HepG2 (cell line): ENCODE data around the gene PTGES3. TPM values are rescaled to one million over a fixed set of nuclear protein-coding genes. Genes with fewer than 3 reads are reported as not detected.

Experiments used
- ATAC-seq: fragments of 200-7000 bp; cut with Tn5 transposase; 3 replicates; pipeline ENCODE4 v1.9.1; 2020; ENCODE audit warnings: mild to moderate bottlenecking, moderate library complexity
- BruUV-seq: library from RNA; stranded (reverse); fragments of 400-500 nt; replicated peaks from 2 replicates; lab custom pipeline; 2021; lab: Mats Ljungman, UMichigan
- CTCF ChIA-PET: fragments of 300-600 bp; formaldehyde crosslinking; extraction: SDS; loops from one replicate; lab custom pipeline; 2021; ENCODE audit warnings: low total read pairs, inconsistent platforms, low intra/inter-chr PET ratio; lab: Yijun Ruan, JAX
- POLR2A ChIA-PET: fragments of 350-600 bp; sonication (Branson Sonifier 250); formaldehyde crosslinking; loops from one replicate; lab custom pipeline; 2020; ENCODE audit warnings: antibody characterized with exemption, inconsistent platforms; lab: Yijun Ruan, JAX
- DNase-seq: peaks from one replicate; pipeline ENCODE4 v3.0.0-alpha.2; 2015; ENCODE audit warnings: low spot score
- FAIRE-seq: peaks from 3 replicates; lab custom pipeline; 2011; peaks lifted over from hg19 to GRCh38; lab: Jason Lieb, UNC
- H2AFZ ChIP-seq: one replicate; pipeline ENCODE4 v1.6.1; 2011; ENCODE audit warnings: low read length, inconsistent platforms
- H3K27ac ChIP-seq: fragments of 300-600 bp; 3 replicates; pipeline ENCODE4 v1.8.0; 2011; ENCODE audit warnings: mixed run types, mild to moderate bottlenecking, mixed read lengths, low read length, inconsistent platforms; ENCODE audit not compliant: insufficient read depth; ENCODE audit errors: extremely low read length
- H3K27me3 ChIP-seq, 2 experiments: fragments of 200-600 bp in 1 of 2; 2 replicates in 1 of 2; 3 replicates in 1 of 2; pipeline versions ENCODE4 v1.6.0 to v1.8.0; 2011; ENCODE audit warnings: low read length in 2 of 2, mild to moderate bottlenecking in 2 of 2, moderate library complexity in 2 of 2, inconsistent platforms in 1 of 2; ENCODE audit not compliant: insufficient read depth in 2 of 2, control insufficient read depth in 1 of 2
- H3K36me3 ChIP-seq, 2 experiments: fragments of 200-600 bp in 1 of 2; replicated peaks in 1 of 2; 2 replicates in 1 of 2; 3 replicates in 1 of 2; pipeline versions ENCODE4 v1.5.1 to v1.8.0; 2011; ENCODE audit warnings: low read length in 2 of 2, inconsistent platforms in 1 of 2; ENCODE audit not compliant: insufficient read depth in 2 of 2, control insufficient read depth in 1 of 2
- H3K4me1 ChIP-seq: 2 replicates; pipeline ENCODE4 v1.5.1; 2012; ENCODE audit warnings: low read length, inconsistent platforms; ENCODE audit not compliant: insufficient read depth
- H3K4me2 ChIP-seq: 2 replicates; pipeline ENCODE4 v1.6.0; 2011; ENCODE audit warnings: low read depth, low read length, inconsistent platforms
- H3K4me3 ChIP-seq, 3 experiments: fragments of 200-600 bp in 1 of 3; sonication (generic), shearing (Covaris generic) in 1 of 3; replicated peaks in 1 of 3; 2 replicates each; pipeline ENCODE4 v1.5.1; 2011 to 2016; ENCODE audit warnings: low read length in 3 of 3, inconsistent platforms in 2 of 3, low read depth in 2 of 3, mild to moderate bottlenecking in 2 of 3, control low read depth in 1 of 3, mixed read lengths in 1 of 3; ENCODE audit not compliant: insufficient read depth in 1 of 3
- H3K79me2 ChIP-seq: one replicate; pipeline ENCODE4 v1.6.1; 2011; ENCODE audit warnings: low read length, inconsistent platforms; ENCODE audit not compliant: insufficient read depth
- H3K9ac ChIP-seq: 2 replicates; pipeline ENCODE4 v1.6.0; 2011; ENCODE audit warnings: mild to moderate bottlenecking, low read depth, low read length, inconsistent platforms; ENCODE audit not compliant: insufficient read depth
- H3K9me3 ChIP-seq: 2 replicates; pipeline ENCODE4 v1.5.1; 2012; ENCODE audit warnings: mild to moderate bottlenecking, low read length
- H4K20me1 ChIP-seq: 2 replicates; pipeline ENCODE4 v1.6.0; 2011; ENCODE audit warnings: inconsistent platforms, mild to moderate bottlenecking, low read length, moderate library complexity; ENCODE audit not compliant: insufficient read depth
- FOXA3 ChIP-seq: IDR thresholded peaks from 2 replicates; pipeline ENCODE4 v1.6.1; 2016; ENCODE audit warnings: missing genetic modification reagents, missing compliant biosample characterization
- IRX3 ChIP-seq: sonication (generic); formaldehyde crosslinking; IDR thresholded peaks from 2 replicates; pipeline ENCODE4 v1.8.1; 2023; ENCODE audit warnings: mild to moderate bottlenecking, low read depth, missing genetic modification reagents, borderline replicate concordance
- POLR2A ChIP-seq, 2 experiments: IDR thresholded peaks; 2 replicates each; pipeline ENCODE4 v1.6.1; 2011; ENCODE audit warnings: low read depth in 2 of 2, low read length in 2 of 2, mild to moderate bottlenecking in 1 of 2, moderate library complexity in 1 of 2; ENCODE audit not compliant: insufficient read depth in 1 of 2
- SP1 ChIP-seq, 2 experiments: fragments of 450-650 bp in 1 of 2; sonication (generic) in 1 of 2; formaldehyde crosslinking in 1 of 2; IDR thresholded peaks; 2 replicates each; pipeline versions ENCODE4 v1.4.0 to v1.6.1; 2016 to 2020; ENCODE audit warnings: missing genetic modification reagents in 1 of 2
- TARDBP ChIP-seq: sonication (generic); formaldehyde crosslinking; IDR thresholded peaks from 2 replicates; pipeline ENCODE4 v1.8.0; 2022; ENCODE audit warnings: mild to moderate bottlenecking, missing genetic modification reagents
- ZNF121 ChIP-seq: sonication (generic); formaldehyde crosslinking; IDR thresholded peaks from 2 replicates; pipeline ENCODE4 v1.5.0; 2020; ENCODE audit warnings: mild to moderate bottlenecking, missing genetic modification reagents
- ZNF225 ChIP-seq: sonication (generic); formaldehyde crosslinking; IDR thresholded peaks from 2 replicates; pipeline ENCODE4 v1.4.0; 2020; ENCODE audit warnings: mild to moderate bottlenecking, missing genetic modification reagents
- ZNF451 ChIP-seq: sonication (generic); formaldehyde crosslinking; IDR thresholded peaks from 2 replicates; pipeline ENCODE4 v1.5.0; 2020; ENCODE audit warnings: mild to moderate bottlenecking, missing genetic modification reagents
- ZNF543 ChIP-seq: sonication (generic); formaldehyde crosslinking; IDR thresholded peaks from 2 replicates; pipeline ENCODE4 v1.4.0; 2020; ENCODE audit warnings: mild to moderate bottlenecking, missing genetic modification reagents
- ZSCAN29 ChIP-seq: sonication (generic); formaldehyde crosslinking; conservative IDR thresholded peaks from 2 replicates; pipeline ENCODE4 v1.4.0; 2020; ENCODE audit warnings: mild to moderate bottlenecking, missing genetic modification reagents
- WGBS: methylation state at CpG from one replicate; pipeline ENCODE4 v1.1.6; 2017; ENCODE audit warnings: low lambda C conversion rate; 5-methylcytosine and 5-hydroxymethylcytosine counted together
- in situ Hi-C: cut with HindIII; loops from 2 replicates; pipeline ENCODE4 v1.10.0; 2017; ENCODE audit warnings: low pct_unique_long_range_greater_than_20kb; ENCODE audit not compliant: extremely low pct_ligation_motif_present
- intact Hi-C: fragments of 100-400 bp; cut with micrococcal nuclease; formaldehyde crosslinking; loops from one replicate; pipeline ENCODE4 v1.10.0; 2022; ENCODE audit not compliant: unreplicated experiment
- polyA plus RNA-seq, 8 experiments: library from polyadenylated mRNA; depleted of rRNA in 3 of 8; stranded (reverse) in 7 of 8; unstranded in 1 of 8; fragments of >200 nt; fragmentation: Illumina TruSeq in 4 of 8; extraction: Trizol in 4 of 8; gene quantifications; 2 replicates each; pipeline versions ENCODE4 v1.2.1 to v1.2.3, GENCODE V29; 2011 to 2016; ENCODE audit warnings: low read depth in 4 of 8, missing spikeins in 1 of 8, mixed read lengths in 1 of 8; ENCODE audit not compliant: insufficient read depth in 1 of 8
- total RNA-seq, 5 experiments: library from RNA; depleted of rRNA; stranded (reverse); fragments of >200 nt; fragmentation: Illumina TruSeq; extraction: Trizol; gene quantifications; 2 replicates each; pipeline ENCODE4 v1.2.3, GENCODE V29; 2016; ENCODE audit warnings: low read depth in 1 of 5

The PTGES3 gene
- total and polyA plus RNA-seq, 2 of the 13 experiments (the other 11 are each of a cell fraction or from before 2014, with no cell fraction given): 54.4 to 159 TPM

DNA sequence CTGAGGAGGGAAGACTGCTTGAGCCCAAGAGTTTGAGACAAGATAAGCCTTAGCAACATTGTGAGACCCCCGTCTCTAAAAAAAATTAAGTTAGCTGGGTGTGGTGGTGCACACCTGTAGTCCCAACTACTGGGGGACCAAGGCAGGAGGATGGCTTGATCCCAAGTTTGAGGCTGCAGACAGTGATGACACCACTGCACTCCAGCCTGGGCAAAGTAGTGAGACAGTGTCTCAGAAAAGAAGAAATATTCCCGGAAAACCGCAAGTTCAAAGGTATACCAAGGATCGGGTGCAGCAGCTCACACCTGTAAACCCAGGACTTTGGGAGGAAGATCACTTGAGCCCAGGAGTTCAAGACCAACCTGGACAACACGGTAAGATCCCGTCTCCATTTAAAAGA, 5.8 kb downstream of the PTGES3 start:
- peaks cover 60% of the 10 kb centered on the region for H3K4me1 ChIP-seq
- no peak overlapping the region for H2AFZ ChIP-seq
- intact Hi-C loops: no loop called here
- CTCF ChIA-PET: no interaction called here
- in situ Hi-C loops: no loop called here
- FAIRE-seq: no peak
- DNase-seq: no peak
- WGBS: 81% methylated on average over 6 of the region's 6 CpGs
- POLR2A ChIA-PET: no interaction called here
- no TSS peak for BruUV-seq
- H3K4me3 ChIP-seq: no peak overlapping the region
- H3K9ac ChIP-seq: no peak overlapping the region
- peaks cover 74% of the 10 kb centered on the region for H4K20me1 ChIP-seq
- no peaks in the 10 kb centered on the region for H3K9me3 ChIP-seq
- no peak overlapping the region for H3K27ac ChIP-seq
- H3K27me3 ChIP-seq: no peaks in the 10 kb centered on the region; a peak in 1 of 5 replicates
- H3K4me2 ChIP-seq: 0 out of 2 replicates have a peak overlapping the region, but pooled peaks have one; percentile 56
- peaks cover 6 to 27% of the 10 kb centered on the region in 2 experiments; a peak in 3 of 5 replicates for H3K36me3 ChIP-seq
- peaks cover 96% of the 10 kb centered on the region for H3K79me2 ChIP-seq
- no peak for ATAC-seq
- TF ChIP-seq ZNF225 (CRISPR knock-in tag) (no peak), ZNF121 (0 out of 2 replicates have a peak, but pooled peaks have one; percentile 43), POLR2A (IDR thresholded peaks at IDR 0.05; ENCODE audit: insufficient read depth in 1 of 2, low read depth in 2 of 2, low read length in 2 of 2) (0 out of 4 replicates have a peak, but pooled peaks of 1 of the 2 experiments have one; percentile 10), IRX3 (CRISPR knock-in tag) (no peak), SP1 (IDR thresholded peaks at IDR 0.05) (no peak), SP1 (CRISPR knock-in tag; IDR thresholded peaks at IDR 0.05) (no peak), ZSCAN29 (no peak), ZNF451 (no peak), ZNF543 (CRISPR knock-in tag) (no peak), FOXA3 (no peak)

GRCh38 chr12:56679883-56680575, 8.1 kb downstream of the PTGES3 start:
- ATAC-seq (no peak), DNase-seq (no peak), FAIRE-seq (no peak)
- Histone ChIP-seq H3K4me2 (no peak overlapping the region), H3K79me2 (peaks cover 96% of the 10 kb centered on the region), H3K9me3 (no peaks in the 10 kb centered on the region), H3K27ac (no peak overlapping the region), H3K4me1 (peaks cover 80% of the 10 kb centered on the region), H3K4me3 (no peak overlapping the region), H3K27me3 (no peaks in the 10 kb centered on the region), H3K9ac (no peak overlapping the region), H2AFZ (no peak overlapping the region), H3K36me3 (peaks cover 6 to 31% of the 10 kb centered on the region in 2 experiments; a peak in 3 of 5 replicates), H4K20me1 (peaks cover 81% of the 10 kb centered on the region)
- in situ Hi-C loops: no loop called here
- POLR2A ChIA-PET: interaction anchor here (0.6 to 1.0 kb wide), 4 partner anchors 8 to 43 kb away, joined by 3 to 5 read pairs (median 4); partner anchors contain the start of gene PTGES3
- 0 out of 4 replicates have a peak, but pooled peaks of 1 of the 2 experiments have one; percentile 13 for TF ChIP-seq POLR2A (IDR thresholded peaks at IDR 0.05; ENCODE audit: insufficient read depth in 1 of 2, low read depth in 2 of 2, low read length in 2 of 2)
- no peak for TF ChIP-seq TARDBP (CRISPR knock-in tag)
- no TSS peak for BruUV-seq
- CTCF ChIA-PET: no interaction called here
- 93% methylated on average over 13 of the region's 13 CpGs for WGBS
- intact Hi-C loops: no loop called here
